ENCODE data around the gene CASQ2. TPM values are rescaled to one million over a fixed set of nuclear protein-coding genes. Genes with fewer than 3 reads are reported as not detected.

Gene CASQ2
- total RNA-seq, 1 experiment from 2014 or later: not detected

- H2AFZ ChIP-seq (ENCODE audit: low read depth, low read length, poor library complexity, severe bottlenecking): peak overlapping the region; percentile 55
- intact Hi-C loops (cut with micrococcal nuclease): no loop called here
- no TSS peak for BruUV-seq (replicated peaks)
- ATAC-seq (peak; percentile 92), DNase-seq (ENCODE audit: low read depth, low spot score) (peak; percentile 51)
- H3K4me1 ChIP-seq (ENCODE audit: control insufficient read depth in 1 of 2, insufficient read depth in 2 of 2, low read length in 2 of 2): peaks cover 8 to 19% of the 10 kb centered on the region in 2 experiments; a peak in 3 of 4 replicates
- TF ChIP-seq CTCF (IDR thresholded peaks at IDR 0.05 in 2 of 3, conservative IDR thresholded peaks at IDR 0.05 in 1 of 3; ENCODE audit: borderline replicate concordance in 1 of 3, insufficient read depth in 1 of 3, low read depth in 2 of 3, low read length in 2 of 3) (no peak), SRF (IDR thresholded peaks at IDR 0.05; ENCODE audit: low read depth) (no peak), YY1 (IDR thresholded peaks at IDR 0.05; ENCODE audit: extremely low read depth, insufficient replicate concordance, low read depth, low read length) (no peak), SIN3A (IDR thresholded peaks at IDR 0.05; ENCODE audit: low read depth) (no peak), RAD21 (IDR thresholded peaks at IDR 0.05; ENCODE audit: low read depth) (no peak), TCF7L2 (IDR thresholded peaks at IDR 0.05; ENCODE audit: borderline replicate concordance, extremely low read depth, insufficient read depth, insufficient read length) (no peak), MAX (IDR thresholded peaks at IDR 0.05) (peak; percentile 33; the same call in 1 of the 2 replicates), JUND (IDR thresholded peaks at IDR 0.05) (peak; percentile 47; the same call in 1 of the 2 replicates), ZNF274 (IDR thresholded peaks at IDR 0.05; ENCODE audit: low read depth, low read length) (no peak), POLR2A (IDR thresholded peaks at IDR 0.05; ENCODE audit: borderline replicate concordance, extremely low read depth, insufficient read depth, insufficient read length) (no peak), FOSL1 (IDR thresholded peaks at IDR 0.05; ENCODE audit: low read depth) (0 out of 2 replicates have a peak, but pooled peaks have one; percentile 19), POLR2AphosphoS5 (IDR thresholded peaks at IDR 0.05; ENCODE audit: low read depth, low read length) (no peak), CBX3 (IDR thresholded peaks at IDR 0.05; ENCODE audit: low read depth) (no peak), ATF3 (IDR thresholded peaks at IDR 0.05) (no peak), EGR1 (IDR thresholded peaks at IDR 0.05; ENCODE audit: low read depth) (no peak), SP1 (IDR thresholded peaks at IDR 0.05; ENCODE audit: low read depth) (peak; percentile 45)
- CTCF ChIA-PET: interaction anchor here (0.7 to 3.0 kb wide), 7 partner anchors 10 to 703 kb away, joined by 3 to 16 read pairs (median 3); no protein-coding TSS in a partner anchor
- no peaks in the 10 kb centered on the region for H3K36me3 ChIP-seq (ENCODE audit: control insufficient read depth in 1 of 2, insufficient read depth in 2 of 2, low read length in 2 of 2)
- H3K9me2 ChIP-seq (ENCODE audit: insufficient read depth): no peaks in the 10 kb centered on the region
- no peak overlapping the region; the same call in 1 of the 2 replicates for H3K9ac ChIP-seq (ENCODE audit: low read length)
- no peaks in the 10 kb centered on the region for H3K79me2 ChIP-seq (ENCODE audit: insufficient read depth, low read length)
- H4K20me1 ChIP-seq (ENCODE audit: insufficient read depth): no peaks in the 10 kb centered on the region
- POLR2A ChIA-PET: interaction anchor here (1.3 kb wide), 1 partner anchor 20 kb away, joined by 3 read pairs; no protein-coding TSS in a partner anchor
- H3K27ac ChIP-seq (ENCODE audit: low read depth, low read length): no peak overlapping the region
- peak overlapping the region; percentile 65 for H3K4me2 ChIP-seq (ENCODE audit: low read length)
- RAD21 ChIA-PET (ENCODE audit: low non-redundant PET in 1 of 2, low total read pairs in 2 of 2, uncharacterized antibody in 2 of 2, unreplicated experiment in 2 of 2): interaction anchor here in 1 of 2 experiments (1.0 kb wide), 1 partner anchor 11 kb away, joined by 4 read pairs; no protein-coding TSS in a partner anchor
- no peaks in the 10 kb centered on the region for H3K9me3 ChIP-seq (ENCODE audit: control insufficient read depth in 1 of 2, insufficient read depth in 1 of 2, low read depth in 1 of 2, low read length in 2 of 2)
- H3K27me3 ChIP-seq (ENCODE audit: insufficient read depth, low read length): no peaks in the 10 kb centered on the region
- H3K4me3 ChIP-seq (replicated peaks in 1 of 2; ENCODE audit: low read depth in 1 of 2, low read length in 2 of 2): peak overlapping the region in 1 of 2 experiments; percentile 31; a peak in 1 of 4 replicates
These were observed 14.2 kb upstream of the CASQ2 start for GRCh38 chr1:115782571-115783281.
